SK-N-SH treated with all-trans-retinoic acid at 6 μM for 48 hours (cell line): ENCODE measurements around the gene DNAJC6.

ENCODE experiments used
- ATAC-seq: fragments of 200-7000 bp; cut with Tn5 transposase; 3 replicates; pipeline ENCODE4 v1.9.1; 2020; ENCODE audit warnings: mild to moderate bottlenecking, moderate library complexity
- ARNTL ChIP-seq: fragments of 450-650 bp; formaldehyde crosslinking; IDR thresholded peaks from 2 replicates; pipeline ENCODE4 v1.5.0; 2020; ENCODE audit warnings: low read depth, mild to moderate bottlenecking, moderate library complexity, borderline replicate concordance
- BACH2 ChIP-seq: fragments of 250-450 bp; sonication (Bioruptor Pico); IDR thresholded peaks from 2 replicates; pipeline ENCODE4 v1.9.0; 2021; ENCODE audit warnings: mild to moderate bottlenecking, borderline replicate concordance
- CREB5 ChIP-seq: fragments of 250-450 bp; sonication (Bioruptor Pico); IDR thresholded peaks from 2 replicates; pipeline ENCODE4 v1.5.1; 2020; ENCODE audit warnings: low read depth, mild to moderate bottlenecking, moderate library complexity
- ESRRG ChIP-seq: fragments of 250-450 bp; sonication (Bioruptor Pico); IDR thresholded peaks from 2 replicates; pipeline ENCODE4 v1.6.1; 2021; ENCODE audit warnings: mild to moderate bottlenecking
- GLIS3 ChIP-seq: fragments of 250-450 bp; sonication (Bioruptor Pico); IDR thresholded peaks from 2 replicates; pipeline ENCODE4 v1.5.0; 2020; ENCODE audit warnings: mild to moderate bottlenecking, moderate library complexity
- ISL1 ChIP-seq: fragments of 250-450 bp; sonication (Bioruptor Pico); IDR thresholded peaks from 2 replicates; pipeline ENCODE4 v2.1.2; 2022; ENCODE audit warnings: mild to moderate bottlenecking, moderate library complexity
- OSR1 ChIP-seq: fragments of 250-450 bp; sonication (Bioruptor Pico); IDR thresholded peaks from 2 replicates; pipeline ENCODE4 v1.8.0; 2022; ENCODE audit warnings: moderate library complexity, mild to moderate bottlenecking, inconsistent platforms
- PPARA ChIP-seq: fragments of 250-450 bp; sonication (Bioruptor Pico); IDR thresholded peaks from 2 replicates; pipeline ENCODE4 v1.5.0; 2020; ENCODE audit warnings: mild to moderate bottlenecking, borderline replicate concordance
- RARB ChIP-seq: fragments of 250-450 bp; sonication (Bioruptor Pico); IDR thresholded peaks from 2 replicates; pipeline ENCODE4 v1.8.0; 2021; ENCODE audit warnings: mild to moderate bottlenecking, moderate library complexity
- SNAI2 ChIP-seq: fragments of 250-450 bp; sonication (Bioruptor Pico); IDR thresholded peaks from 2 replicates; pipeline ENCODE4 v1.5.0; 2020; ENCODE audit warnings: mild to moderate bottlenecking, moderate library complexity
- TCF4 ChIP-seq: fragments of 250-450 bp; sonication (Bioruptor Pico); IDR thresholded peaks from 2 replicates; pipeline ENCODE4 v1.8.0; 2021; ENCODE audit warnings: mild to moderate bottlenecking, moderate library complexity, borderline replicate concordance
- TOX ChIP-seq: fragments of 250-450 bp; sonication (Bioruptor Pico); IDR thresholded peaks from 2 replicates; pipeline ENCODE4 v1.8.0; 2021; ENCODE audit warnings: mild to moderate bottlenecking, moderate library complexity, borderline replicate concordance
- ZC3H10 ChIP-seq: fragments of 250-450 bp; sonication (Bioruptor Pico); IDR thresholded peaks from 2 replicates; pipeline ENCODE4 v1.5.1; 2021; ENCODE audit warnings: mild to moderate bottlenecking, moderate library complexity
- ZFP3 ChIP-seq: fragments of 250-450 bp; sonication (Bioruptor Pico); IDR thresholded peaks from 2 replicates; pipeline ENCODE4 v1.5.0; 2020; ENCODE audit warnings: mild to moderate bottlenecking, moderate library complexity
- ZNF70 ChIP-seq: fragments of 450-650 bp; formaldehyde crosslinking; IDR thresholded peaks from 2 replicates; pipeline ENCODE4 v1.5.0; 2020; ENCODE audit warnings: mild to moderate bottlenecking, moderate library complexity
- ZNF8 ChIP-seq: fragments of 450-650 bp; formaldehyde crosslinking; IDR thresholded peaks from 2 replicates; pipeline ENCODE4 v1.5.0; 2020; ENCODE audit warnings: mild to moderate bottlenecking, moderate library complexity
- TF ChIP-seq, protein P1 (sequence below): fragments of 250-450 bp; sonication (Bioruptor Pico); IDR thresholded peaks from 2 replicates; pipeline ENCODE4 v1.8.0; 2020; ENCODE audit warnings: mild to moderate bottlenecking, moderate library complexity, borderline replicate concordance
- TF ChIP-seq, protein P2 (sequence below): fragments of 250-450 bp; sonication (Bioruptor Pico); IDR thresholded peaks from 2 replicates; pipeline ENCODE4 v1.5.1; 2021; ENCODE audit warnings: mild to moderate bottlenecking, moderate library complexity
- TF ChIP-seq, protein P3 (sequence below): fragments of 250-450 bp; sonication (Bioruptor Pico); IDR thresholded peaks from 2 replicates; pipeline ENCODE4 v1.8.0; 2021; ENCODE audit warnings: low read depth, mild to moderate bottlenecking, moderate library complexity, borderline replicate concordance
- TF ChIP-seq, protein P4 (sequence below): fragments of 250-450 bp; sonication (Bioruptor Pico); IDR thresholded peaks from 2 replicates; pipeline ENCODE4 v1.5.0; 2020; ENCODE audit warnings: mild to moderate bottlenecking, moderate library complexity

Gene DNAJC6

DNA sequence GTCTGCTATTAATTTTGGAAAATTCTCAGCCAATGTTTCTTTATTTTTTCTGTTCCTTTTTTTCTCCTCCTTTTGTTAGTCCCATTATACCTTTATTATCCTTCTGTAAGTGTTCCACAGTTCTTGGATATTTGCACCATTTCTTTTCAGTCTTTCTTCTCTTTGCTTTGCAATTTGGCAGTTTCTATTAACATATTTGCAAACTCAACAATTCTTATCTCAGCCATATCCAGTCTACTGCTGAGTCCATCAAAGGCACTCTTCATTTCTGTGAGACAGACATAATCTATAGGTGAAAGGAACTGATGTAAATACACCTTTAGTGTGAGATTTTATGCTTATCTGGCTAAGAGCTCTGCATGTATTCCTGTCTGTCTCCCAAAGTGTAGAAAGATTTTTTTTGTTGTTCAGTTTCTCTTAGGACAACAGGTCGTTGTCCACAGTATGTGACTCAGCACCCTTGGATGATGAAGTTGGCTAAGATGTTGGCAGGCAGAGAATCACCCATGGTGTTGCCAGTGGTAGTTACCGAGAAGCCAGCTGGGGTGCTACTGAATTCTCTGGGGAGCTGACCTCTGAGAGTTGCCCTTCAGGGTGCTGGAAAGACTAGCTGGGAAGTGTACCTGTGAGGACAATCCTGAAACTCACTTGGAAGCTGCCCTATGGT is 149.5 kb downstream of the DNAJC6 start:
- no peak for ATAC-seq

GRCh38 chr1:65459397-65459768 is 150.0 kb downstream of the DNAJC6 start:
- no peak for TF ChIP-seq ZNF8
- TF ChIP-seq CREB5 (CRISPR knock-in tag): no peak
- TF ChIP-seq TOX (CRISPR knock-in tag): no peak
- TF ChIP-seq ZNF70 (CRISPR knock-in tag): no peak
- TF ChIP-seq, all 23 proteins: peak for 0
- ATAC-seq: peak; percentile 71

More for the DNA sequence above, 149.5 kb downstream of the DNAJC6 start:
- TF ChIP-seq GLIS3 (no peak), ARNTL (CRISPR knock-in tag) (no peak), SNAI2 (CRISPR knock-in tag) (no peak), ZFP3 (CRISPR knock-in tag) (no peak), RARB (CRISPR knock-in tag) (no peak), TCF4 (CRISPR knock-in tag) (no peak), PPARA (no peak), ISL1 (no peak), ESRRG (CRISPR knock-in tag) (no peak), OSR1 (CRISPR knock-in tag) (no peak), ZNF70 (CRISPR knock-in tag) (no peak), CREB5 (CRISPR knock-in tag) (no peak), BACH2 (CRISPR knock-in tag) (no peak), ZNF8 (no peak), ZC3H10 (CRISPR knock-in tag) (no peak), TOX (CRISPR knock-in tag) (no peak)
- TF ChIP-seq, protein P1, sequence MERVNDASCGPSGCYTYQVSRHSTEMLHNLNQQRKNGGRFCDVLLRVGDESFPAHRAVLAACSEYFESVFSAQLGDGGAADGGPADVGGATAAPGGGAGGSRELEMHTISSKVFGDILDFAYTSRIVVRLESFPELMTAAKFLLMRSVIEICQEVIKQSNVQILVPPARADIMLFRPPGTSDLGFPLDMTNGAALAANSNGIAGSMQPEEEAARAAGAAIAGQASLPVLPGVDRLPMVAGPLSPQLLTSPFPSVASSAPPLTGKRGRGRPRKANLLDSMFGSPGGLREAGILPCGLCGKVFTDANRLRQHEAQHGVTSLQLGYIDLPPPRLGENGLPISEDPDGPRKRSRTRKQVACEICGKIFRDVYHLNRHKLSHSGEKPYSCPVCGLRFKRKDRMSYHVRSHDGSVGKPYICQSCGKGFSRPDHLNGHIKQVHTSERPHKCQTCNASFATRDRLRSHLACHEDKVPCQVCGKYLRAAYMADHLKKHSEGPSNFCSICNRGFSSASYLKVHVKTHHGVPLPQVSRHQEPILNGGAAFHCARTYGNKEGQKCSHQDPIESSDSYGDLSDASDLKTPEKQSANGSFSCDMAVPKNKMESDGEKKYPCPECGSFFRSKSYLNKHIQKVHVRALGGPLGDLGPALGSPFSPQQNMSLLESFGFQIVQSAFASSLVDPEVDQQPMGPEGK: no peak
- TF ChIP-seq, protein P2, sequence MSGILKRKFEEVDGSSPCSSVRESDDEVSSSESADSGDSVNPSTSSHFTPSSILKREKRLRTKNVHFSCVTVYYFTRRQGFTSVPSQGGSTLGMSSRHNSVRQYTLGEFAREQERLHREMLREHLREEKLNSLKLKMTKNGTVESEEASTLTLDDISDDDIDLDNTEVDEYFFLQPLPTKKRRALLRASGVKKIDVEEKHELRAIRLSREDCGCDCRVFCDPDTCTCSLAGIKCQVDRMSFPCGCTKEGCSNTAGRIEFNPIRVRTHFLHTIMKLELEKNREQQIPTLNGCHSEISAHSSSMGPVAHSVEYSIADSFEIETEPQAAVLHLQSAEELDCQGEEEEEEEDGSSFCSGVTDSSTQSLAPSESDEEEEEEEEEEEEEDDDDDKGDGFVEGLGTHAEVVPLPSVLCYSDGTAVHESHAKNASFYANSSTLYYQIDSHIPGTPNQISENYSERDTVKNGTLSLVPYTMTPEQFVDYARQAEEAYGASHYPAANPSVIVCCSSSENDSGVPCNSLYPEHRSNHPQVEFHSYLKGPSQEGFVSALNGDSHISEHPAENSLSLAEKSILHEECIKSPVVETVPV (CRISPR knock-in tag): no peak
- TF ChIP-seq, protein P3, sequence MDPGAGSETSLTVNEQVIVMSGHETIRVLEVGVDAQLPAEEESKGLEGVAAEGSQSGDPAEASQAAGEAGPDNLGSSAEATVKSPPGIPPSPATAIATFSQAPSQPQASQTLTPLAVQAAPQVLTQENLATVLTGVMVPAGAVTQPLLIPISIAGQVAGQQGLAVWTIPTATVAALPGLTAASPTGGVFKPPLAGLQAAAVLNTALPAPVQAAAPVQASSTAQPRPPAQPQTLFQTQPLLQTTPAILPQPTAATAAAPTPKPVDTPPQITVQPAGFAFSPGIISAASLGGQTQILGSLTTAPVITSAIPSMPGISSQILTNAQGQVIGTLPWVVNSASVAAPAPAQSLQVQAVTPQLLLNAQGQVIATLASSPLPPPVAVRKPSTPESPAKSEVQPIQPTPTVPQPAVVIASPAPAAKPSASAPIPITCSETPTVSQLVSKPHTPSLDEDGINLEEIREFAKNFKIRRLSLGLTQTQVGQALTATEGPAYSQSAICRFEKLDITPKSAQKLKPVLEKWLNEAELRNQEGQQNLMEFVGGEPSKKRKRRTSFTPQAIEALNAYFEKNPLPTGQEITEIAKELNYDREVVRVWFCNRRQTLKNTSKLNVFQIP (CRISPR knock-in tag): no peak
- TF ChIP-seq, protein P4, sequence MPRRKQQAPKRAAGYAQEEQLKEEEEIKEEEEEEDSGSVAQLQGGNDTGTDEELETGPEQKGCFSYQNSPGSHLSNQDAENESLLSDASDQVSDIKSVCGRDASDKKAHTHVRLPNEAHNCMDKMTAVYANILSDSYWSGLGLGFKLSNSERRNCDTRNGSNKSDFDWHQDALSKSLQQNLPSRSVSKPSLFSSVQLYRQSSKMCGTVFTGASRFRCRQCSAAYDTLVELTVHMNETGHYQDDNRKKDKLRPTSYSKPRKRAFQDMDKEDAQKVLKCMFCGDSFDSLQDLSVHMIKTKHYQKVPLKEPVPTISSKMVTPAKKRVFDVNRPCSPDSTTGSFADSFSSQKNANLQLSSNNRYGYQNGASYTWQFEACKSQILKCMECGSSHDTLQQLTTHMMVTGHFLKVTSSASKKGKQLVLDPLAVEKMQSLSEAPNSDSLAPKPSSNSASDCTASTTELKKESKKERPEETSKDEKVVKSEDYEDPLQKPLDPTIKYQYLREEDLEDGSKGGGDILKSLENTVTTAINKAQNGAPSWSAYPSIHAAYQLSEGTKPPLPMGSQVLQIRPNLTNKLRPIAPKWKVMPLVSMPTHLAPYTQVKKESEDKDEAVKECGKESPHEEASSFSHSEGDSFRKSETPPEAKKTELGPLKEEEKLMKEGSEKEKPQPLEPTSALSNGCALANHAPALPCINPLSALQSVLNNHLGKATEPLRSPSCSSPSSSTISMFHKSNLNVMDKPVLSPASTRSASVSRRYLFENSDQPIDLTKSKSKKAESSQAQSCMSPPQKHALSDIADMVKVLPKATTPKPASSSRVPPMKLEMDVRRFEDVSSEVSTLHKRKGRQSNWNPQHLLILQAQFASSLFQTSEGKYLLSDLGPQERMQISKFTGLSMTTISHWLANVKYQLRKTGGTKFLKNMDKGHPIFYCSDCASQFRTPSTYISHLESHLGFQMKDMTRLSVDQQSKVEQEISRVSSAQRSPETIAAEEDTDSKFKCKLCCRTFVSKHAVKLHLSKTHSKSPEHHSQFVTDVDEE (CRISPR knock-in tag): no peak
